ENCODE measurements around the gene RICTOR.

The RICTOR gene, protein sequence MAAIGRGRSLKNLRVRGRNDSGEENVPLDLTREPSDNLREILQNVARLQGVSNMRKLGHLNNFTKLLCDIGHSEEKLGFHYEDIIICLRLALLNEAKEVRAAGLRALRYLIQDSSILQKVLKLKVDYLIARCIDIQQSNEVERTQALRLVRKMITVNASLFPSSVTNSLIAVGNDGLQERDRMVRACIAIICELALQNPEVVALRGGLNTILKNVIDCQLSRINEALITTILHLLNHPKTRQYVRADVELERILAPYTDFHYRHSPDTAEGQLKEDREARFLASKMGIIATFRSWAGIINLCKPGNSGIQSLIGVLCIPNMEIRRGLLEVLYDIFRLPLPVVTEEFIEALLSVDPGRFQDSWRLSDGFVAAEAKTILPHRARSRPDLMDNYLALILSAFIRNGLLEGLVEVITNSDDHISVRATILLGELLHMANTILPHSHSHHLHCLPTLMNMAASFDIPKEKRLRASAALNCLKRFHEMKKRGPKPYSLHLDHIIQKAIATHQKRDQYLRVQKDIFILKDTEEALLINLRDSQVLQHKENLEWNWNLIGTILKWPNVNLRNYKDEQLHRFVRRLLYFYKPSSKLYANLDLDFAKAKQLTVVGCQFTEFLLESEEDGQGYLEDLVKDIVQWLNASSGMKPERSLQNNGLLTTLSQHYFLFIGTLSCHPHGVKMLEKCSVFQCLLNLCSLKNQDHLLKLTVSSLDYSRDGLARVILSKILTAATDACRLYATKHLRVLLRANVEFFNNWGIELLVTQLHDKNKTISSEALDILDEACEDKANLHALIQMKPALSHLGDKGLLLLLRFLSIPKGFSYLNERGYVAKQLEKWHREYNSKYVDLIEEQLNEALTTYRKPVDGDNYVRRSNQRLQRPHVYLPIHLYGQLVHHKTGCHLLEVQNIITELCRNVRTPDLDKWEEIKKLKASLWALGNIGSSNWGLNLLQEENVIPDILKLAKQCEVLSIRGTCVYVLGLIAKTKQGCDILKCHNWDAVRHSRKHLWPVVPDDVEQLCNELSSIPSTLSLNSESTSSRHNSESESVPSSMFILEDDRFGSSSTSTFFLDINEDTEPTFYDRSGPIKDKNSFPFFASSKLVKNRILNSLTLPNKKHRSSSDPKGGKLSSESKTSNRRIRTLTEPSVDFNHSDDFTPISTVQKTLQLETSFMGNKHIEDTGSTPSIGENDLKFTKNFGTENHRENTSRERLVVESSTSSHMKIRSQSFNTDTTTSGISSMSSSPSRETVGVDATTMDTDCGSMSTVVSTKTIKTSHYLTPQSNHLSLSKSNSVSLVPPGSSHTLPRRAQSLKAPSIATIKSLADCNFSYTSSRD (N-terminal part only)

GRCh38 chr5:39074017-39074814 lies at the start of gene RICTOR:
TSS of gene RICTOR (minus strand) at chr5:39074399. CDS start at chr5:39074377, 22 bp downstream.
- DNase-seq: peak; percentile 37

- DNase-seq: no peak
Observed at GRCh38 chr5:39121922-39122321, 47.7 kb upstream of the RICTOR start.

- no peak for DNase-seq
Observed at GRCh38 chr5:39121315-39121714, 47.1 kb upstream of the RICTOR start.

DNA sequence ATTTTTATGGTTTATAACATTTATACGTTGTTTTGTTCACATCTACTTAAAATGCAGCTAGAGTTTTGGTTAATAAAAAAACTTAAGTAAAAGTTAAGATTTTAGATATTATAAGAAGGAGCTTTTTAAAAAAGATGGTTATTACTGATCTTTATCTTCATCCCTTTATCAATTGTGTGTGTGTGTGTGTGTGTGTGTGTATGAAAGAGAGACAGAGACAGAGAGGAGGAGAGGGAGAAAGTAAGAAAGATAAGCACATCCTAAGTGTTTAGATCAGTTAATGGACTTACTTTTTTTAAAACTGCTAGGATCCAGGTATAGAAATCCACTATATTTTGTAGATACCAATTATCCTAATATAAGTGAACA lies 45.8 kb upstream of the RICTOR start:
- DNase-seq: no peak

GRCh38 chr5:39119404-39120051 lies 45.3 kb upstream of the RICTOR start:
- no peak for DNase-seq

GRCh38 chr5:39118638-39119037 lies 44.4 kb upstream of the RICTOR start:
- no peak for DNase-seq

- DNase-seq: no peak
Observed at GRCh38 chr5:39117401-39117800, 43.2 kb upstream of the RICTOR start.

GRCh38 chr5:39116344-39117170 lies 42.4 kb upstream of the RICTOR start:
- DNase-seq: no peak

DNA sequence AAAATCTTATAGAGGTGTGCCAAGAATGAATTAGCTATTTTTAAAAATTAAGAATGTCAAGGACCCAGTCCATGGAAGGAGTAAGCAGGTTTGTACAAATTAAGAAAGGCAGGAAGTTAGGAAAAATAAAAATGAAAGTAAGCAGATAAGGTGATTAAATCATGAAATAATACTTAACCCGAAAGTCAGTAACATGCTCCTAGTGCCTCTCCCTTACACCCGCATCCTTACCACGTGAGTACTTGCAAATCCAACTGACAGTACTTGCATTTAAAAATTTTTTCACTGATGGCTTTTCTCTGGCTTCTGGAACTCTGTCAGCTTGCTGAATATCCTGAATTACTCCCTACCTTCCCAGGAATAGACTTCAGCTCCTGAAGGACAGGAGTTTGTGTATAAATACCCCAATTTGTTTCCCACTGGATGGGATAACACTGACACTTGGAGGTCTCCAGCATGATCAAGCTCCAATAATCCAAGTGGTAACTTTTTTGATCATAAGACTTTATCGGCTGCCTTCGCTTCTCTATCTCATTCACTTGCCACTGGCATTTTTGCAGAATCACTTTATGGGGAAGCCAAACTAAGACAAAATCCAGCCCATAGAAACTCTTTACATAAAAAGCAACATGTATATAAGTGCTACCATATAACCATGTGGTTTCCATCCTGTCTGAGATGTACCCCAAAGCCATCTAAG lies 41.6 kb upstream of the RICTOR start:
- no peak for DNase-seq

GRCh38 chr5:39114155-39114554 lies 40.0 kb upstream of the RICTOR start:
- no peak for DNase-seq

DNA sequence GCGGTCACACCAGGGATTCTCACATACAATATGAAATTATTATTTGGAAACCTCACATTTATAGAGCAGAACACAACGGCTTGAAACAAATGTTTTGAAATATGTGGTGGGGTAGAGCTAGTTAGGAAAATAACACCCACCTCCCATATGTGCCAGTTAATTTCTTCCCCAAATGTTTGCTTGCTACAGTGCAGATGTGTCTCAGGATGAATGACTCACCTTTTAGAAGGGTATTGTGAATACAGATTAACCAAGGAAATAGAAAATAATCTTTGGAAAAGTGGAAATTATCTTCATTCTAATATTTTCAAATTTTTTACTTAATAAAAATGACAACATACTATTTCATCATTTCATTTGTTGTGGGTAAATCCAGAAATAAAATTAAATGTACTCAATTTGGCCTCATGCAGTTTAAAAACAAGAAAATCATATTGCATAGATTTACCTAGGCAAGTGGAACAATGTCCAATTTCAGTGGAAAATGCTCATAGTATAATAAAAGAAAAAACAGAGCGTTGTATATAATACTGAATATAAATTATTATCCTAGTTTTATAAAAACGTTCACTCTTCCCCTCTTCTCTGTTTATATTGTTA lies 39.3 kb upstream of the RICTOR start:
- no peak for DNase-seq

DNA sequence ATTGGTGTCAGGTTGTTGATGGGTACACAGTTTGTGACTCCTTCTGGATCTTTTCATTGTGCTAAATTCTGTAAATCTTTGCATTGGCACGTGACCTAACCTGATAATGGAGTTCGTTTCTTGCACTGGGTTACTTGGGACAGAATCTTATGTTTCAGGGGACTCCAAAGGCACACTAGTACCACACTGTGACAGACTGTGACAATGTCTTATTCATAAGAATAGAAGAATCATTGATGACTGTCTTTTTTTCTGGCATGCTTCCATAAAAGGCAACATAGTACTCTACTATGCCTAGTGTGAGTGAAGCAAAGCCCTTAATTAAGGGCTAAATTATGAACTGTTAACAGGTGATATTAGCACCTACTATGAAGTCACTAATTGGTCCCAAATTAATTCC lies 35.4 kb upstream of the RICTOR start:
- DNase-seq: no peak

- no peak for DNase-seq
Observed at GRCh38 chr5:39108987-39109386, 34.8 kb upstream of the RICTOR start.

GRCh38 chr5:39107350-39107749 lies 33.2 kb upstream of the RICTOR start:
- no peak for DNase-seq

DNA sequence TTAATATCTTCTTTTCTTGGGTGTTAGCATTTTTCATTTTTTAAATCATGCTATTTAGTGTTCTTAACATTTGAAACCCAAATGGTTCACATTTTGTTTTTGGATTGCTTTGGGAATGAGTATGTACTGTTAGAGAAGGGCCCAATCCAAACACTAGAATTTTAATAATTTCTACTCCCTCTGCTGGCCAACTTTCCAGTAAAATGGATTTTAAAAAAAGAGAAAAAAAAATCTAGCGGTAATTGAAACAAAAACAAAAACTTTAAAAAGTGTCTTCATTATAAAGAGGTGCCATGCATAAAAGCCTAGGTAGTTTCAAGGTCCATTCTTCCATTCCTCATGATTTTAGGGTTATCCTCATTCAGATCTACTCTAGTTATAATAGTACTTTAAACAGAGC lies 32.1 kb upstream of the RICTOR start:
- no peak for DNase-seq

DNA sequence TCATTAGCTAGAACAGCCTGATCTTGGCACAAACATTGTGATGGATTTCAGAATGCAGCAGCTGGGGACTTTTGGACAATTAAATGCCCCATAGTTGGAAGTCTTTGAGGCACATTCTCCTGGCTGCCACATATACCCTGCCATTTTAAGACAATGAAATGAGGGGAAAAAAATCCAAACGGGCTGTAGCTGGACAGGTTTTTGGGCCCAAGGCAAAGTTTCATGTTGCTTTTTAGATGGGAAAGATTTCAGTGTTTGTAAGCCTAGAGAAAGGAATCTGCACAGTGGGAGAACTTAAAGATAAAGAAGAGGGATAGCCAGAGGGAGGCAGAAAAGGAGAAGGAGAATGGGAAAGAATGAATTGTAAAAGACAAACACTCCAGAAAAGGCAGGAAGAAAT lies 30.0 kb upstream of the RICTOR start:
- no peak for DNase-seq

DNA sequence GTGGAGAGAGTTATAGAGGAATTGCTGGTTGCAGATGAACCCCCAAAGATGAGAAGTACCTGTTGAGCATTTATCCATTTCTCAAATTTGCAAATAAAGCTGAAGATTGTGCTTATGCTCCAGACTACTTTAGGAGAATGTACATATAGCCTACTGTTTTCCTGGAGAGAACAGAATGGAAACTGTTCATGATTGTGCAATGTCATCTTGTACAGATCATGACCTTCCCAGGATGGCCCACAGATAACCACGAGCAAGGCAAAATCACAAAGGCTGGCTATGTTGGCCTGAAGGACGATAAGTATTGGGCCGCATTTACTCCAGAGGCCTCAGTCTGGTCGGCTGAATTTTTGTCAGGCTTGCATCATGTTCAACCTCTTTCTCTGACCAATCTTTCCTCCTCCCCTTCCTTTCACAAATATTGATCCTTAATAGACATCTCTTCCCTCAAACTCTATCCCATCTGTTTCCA lies 28.5 kb upstream of the RICTOR start:
- DNase-seq: no peak

DNA sequence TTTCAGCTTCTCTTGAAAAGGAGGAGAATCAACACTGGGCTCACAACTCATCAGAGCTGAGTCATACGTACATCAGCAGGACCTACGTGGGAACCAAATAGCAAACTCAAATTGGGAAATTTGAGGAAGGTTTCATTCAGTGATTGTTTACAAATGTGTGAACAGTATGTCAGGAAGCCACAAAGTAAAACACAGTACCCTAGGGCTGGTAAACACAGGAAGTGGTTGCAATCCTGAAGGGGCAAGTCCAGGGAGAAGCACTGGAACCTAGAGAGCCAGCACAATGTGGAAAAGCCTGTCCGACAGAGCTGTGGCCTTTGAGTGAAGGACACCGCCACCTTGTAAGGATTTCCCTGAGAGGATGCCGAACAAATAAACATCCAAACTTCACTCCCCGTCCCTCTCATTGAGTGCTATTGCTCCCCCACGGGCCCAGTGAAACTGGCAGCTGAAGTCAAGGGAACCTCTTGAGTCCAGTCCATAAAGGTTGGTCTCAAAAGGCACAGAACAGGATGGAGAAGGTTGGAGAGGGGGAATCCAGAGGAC lies 26.7 kb upstream of the RICTOR start:
- no peak for DNase-seq

GRCh38 chr5:39100301-39100850 lies 26.2 kb upstream of the RICTOR start:
- no peak for DNase-seq

Data from NCI-H524 treated with DMSO at 0.1 percent for 48 hours (cell line).